Right renal pelvis (tissue), 4 donors: ENCODE measurements around the gene ENTR1. TPM values are rescaled to one million over a fixed set of nuclear protein-coding genes. Genes with fewer than 3 reads are reported as not detected.

ENCODE experiments used
- DNase-seq, 4 donors: peaks; one replicate each; pipeline ENCODE4 v3.0.0-alpha.2; 2013; ENCODE audit warnings: low read depth in 4 of 4, low spot score in 3 of 4, missing footprints in 1 of 4
- polyA plus RNA-seq, 4 donors: library from polyadenylated mRNA; unstranded; fragments of 120-200 nt; gene quantifications; one replicate each; pipeline ENCODE4 v1.2.1, GENCODE V29; 2013; ENCODE audit not compliant: insufficient read length in 4 of 4

Gene ENTR1
- polyA plus RNA-seq, 4 donors, result 43.2 to 52.0 (median 47.3) TPM

- peak; percentile 76 to 89 (median 83) for DNase-seq
Measured at GRCh38 chr9:136400038-136400834, 10.2 kb downstream of the ENTR1 start, which contains the start of gene SNAPC4. TSS of gene SNAPC4 (minus strand) at chr9:136400170. CDS start at chr9:136398428, 1,742 bp downstream.

DNA sequence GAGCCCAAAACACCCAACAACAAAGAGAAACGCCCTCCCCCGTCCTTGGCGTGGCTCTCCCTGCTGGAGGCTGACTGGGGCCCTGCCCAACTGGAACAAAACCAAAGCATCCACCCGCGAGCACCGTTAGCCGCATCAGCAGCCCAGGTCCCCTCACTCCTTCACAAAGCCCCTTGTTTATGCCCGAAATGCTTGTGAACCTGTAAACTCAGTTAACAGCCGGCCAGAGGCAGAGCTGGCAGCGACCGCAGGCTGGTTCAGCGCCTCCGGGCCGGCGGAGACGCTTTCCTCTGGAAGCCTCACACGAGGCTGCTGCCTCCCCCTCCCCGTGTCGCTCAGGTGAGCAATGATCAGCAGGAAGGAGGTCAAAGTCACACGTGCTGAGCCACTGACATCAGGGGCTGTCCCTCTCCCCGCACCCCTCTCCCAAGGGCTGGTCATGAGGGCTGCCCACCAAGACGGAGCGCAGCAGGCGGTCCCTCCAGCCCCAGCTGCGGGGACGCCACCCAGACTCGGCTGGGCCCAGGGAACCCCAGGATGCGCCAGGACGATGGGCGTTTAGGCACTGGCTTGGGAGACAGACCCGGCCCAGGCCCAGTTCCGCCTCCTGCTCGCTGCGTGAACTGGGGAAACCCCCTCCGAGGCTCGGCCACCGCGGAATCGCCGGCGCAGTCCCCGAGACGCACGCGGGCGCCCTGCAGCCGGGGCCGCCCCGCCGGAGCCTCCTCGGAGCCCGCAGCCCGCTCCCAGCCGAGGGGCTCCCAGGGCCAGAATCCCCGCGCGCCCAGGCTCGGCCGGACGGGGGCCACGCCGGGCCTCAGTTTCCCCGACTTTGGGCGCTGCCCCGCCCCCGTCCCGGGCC lies 11.0 kb downstream of the ENTR1 start:
- DNase-seq, result no peak

GRCh38 chr9:136398286-136398685 lies 12.1 kb downstream of the ENTR1 start:
- DNase-seq, result no peak

DNA sequence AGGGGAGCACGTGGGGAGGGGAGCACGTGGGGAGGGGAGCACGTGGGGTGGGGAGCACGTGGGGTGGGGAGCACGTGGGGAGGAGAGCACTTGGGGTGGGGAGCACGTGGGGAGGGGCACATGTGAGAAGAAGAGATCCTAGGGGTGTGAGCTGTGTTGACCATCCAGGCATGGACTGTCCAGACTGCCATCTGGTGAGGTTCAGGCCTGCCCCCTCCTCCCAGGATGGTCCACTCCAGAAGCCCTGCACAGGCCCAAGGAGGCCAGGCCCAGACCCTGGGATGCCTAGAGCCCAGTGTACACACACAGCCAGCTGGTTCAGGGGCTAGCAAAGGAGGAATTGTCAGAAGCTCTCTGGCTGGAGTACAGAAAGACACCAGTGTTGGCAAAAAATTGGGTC lies 12.8 kb downstream of the ENTR1 start:
- no peak for DNase-seq

DNA sequence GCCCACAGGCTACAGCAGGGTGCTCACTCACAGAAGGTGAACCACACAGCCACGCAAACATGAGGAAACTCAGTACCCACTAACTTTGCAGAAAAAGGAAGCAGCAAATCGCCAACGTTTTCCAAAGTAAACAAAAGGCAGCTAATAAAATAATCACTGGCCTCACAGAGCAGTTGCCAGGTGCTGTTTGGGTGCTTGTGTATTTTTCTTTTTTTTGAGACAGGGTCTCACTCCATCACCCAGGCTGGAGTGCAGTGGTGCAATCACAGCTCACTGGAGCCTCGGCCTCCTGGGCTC lies 14.2 kb downstream of the ENTR1 start:
- DNase-seq, result no peak

DNA sequence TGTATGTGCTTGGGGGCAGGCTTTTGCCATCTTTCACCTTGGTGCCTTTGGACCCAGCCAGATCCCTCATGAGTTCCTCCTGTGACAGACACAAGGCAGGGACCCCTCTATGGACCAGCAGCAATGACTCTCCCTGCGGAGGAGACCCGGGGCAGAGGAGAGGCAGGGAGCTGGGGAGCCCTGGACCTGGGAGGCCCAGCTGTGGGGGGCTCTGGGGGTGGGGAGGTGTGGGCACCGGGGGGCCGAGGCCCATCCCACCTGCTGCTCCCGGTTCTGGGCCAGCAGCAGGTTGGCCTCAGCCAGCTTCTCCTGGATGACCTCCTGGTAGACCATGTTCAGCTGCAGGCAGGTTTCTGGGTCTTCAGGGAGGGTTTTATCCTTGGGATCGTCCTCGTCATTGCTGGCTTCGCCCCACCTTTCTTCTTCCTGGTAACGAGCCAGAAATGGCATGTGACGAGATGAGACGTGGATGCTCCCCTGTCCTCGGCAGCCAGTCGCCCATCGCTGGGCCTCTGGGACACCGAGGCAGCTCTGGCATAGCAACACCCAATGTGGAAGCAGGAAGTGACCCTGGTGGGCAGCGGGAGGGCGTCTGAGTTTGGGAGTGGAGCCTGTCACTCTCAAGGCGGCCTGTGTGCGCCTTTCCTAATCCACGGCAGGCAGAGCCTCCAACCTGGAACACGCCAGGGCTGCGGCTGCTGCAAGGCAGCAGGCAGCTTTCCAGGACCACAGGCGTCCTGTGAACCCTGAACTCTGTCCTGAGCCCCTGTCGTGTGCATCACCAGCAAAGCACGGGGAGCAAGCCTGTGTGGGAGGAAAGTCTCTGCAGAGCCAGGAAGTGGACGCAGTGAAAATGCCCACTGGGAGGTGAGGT lies 14.8 kb downstream of the ENTR1 start:
- DNase-seq, result no peak

- DNase-seq, result no peak
Measured at GRCh38 chr9:136395020-136395340, 15.4 kb downstream of the ENTR1 start.

DNA sequence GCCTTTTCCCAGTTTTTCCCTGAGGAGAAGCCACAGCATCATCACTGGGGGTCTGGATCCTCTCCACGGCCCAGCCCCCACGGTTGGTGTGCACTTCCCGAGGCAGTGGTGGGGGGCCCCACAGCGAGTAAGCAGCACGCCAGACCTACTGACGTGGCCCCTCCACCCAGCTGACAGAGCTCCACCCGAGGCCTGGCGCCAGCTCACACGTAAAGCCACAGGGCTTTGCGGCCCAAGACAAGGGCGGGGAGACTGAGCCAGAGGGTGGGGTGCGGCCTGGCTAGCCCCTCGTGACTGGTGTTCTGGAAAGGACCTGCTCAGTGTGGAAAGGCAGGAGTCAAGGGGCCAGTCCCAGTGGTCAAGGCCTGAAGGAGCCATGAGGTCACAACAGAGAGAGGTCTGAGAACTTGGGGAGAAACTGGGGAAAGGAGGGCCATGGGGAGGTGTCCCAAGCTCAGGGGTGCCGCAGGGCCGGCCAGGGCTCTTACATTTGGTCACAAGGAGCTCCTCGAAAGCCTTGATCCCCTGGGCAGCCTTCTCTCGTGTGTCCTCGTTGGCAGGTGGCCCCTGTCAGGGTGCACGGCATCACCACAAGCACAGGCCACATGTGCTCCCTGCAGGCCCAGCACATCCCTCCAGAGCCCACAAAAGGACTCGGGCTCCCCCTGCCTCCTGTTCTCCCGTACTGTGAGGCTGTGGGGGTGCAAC lies 15.9 kb downstream of the ENTR1 start:
- no peak for DNase-seq

GRCh38 chr9:136393531-136393930 lies 16.9 kb downstream of the ENTR1 start:
- no peak for DNase-seq

DNA sequence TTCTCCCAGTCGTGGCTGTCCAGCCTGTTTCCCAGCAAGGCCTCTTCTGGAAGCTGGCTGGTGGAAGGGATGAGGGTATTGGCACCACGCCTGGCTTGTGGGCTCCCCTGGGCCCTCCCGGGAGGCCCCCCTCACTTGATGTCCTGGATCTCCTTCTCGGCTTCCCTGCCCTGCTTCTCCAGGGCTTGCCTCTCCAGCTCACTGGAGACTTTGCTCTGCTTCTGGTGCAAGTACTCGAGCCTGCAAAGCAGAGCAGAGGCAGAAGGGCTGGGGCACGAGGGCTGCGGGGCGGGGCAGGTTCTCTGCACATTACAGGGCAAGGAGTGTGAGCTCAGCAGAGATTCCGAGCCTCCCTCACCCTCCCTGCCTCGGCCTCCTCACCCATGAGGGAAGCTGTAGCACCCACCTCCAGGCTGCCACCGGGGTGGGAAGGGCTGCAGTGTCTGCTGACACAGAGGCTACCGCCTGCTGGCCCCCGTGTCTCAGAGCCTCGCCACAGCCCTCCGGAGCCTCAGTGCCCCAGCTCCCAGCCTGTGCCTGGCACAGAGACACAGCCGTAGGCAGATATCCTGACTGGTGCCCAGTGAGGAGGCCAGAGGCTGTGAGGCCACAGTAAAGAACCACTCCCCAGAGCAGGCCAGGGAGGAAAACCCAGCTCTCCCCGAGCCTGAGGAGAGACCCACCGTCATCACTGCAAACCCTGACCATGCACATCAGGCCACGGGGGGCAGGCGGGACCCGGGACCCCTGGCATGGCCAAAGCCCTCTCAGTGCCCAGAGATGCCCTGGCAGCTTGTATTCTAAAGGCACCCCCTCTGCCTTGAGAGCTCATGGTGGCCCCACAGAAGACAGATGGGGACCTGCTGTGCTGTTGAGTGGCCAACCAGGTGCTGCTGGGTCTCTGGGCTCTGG lies 17.6 kb downstream of the ENTR1 start:
- no peak for DNase-seq

DNA sequence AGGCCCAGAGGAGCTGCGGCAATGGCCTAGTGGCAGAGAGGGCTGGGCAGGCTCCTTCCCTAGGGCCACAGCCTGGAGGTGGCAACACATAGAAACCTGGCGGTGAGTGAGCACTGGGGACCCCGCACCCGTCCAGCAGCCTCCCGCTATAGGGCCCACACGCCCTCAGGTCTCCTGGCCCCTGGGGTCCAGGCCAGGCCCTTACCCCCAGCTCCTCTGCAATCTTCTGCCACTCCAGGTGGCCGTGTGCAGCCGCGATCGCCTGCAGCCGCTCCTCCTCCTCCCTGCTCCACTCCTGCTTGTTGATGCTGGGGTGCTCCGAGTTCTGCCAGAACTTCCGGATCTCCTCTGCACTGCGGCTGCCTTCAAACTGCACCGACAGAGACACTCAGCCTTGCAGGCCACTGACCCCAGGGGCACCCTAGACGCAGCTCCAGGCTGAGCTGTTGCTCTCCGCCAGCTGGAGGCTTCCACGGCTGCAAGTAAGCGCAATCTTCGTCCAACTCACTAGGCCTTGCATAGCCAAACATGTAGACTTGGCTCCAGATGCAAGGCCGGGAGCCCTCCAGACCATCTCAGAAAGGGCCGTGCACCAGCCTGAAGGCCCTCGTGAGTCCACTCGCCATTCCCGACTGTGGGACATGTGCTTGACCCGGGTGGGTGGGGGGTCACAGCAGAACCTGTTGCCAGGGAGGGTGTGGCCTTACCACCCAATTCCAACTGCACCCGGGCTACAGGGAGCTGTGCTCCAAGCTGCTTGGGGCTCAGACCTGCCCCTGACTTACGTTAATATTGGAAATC lies 18.5 kb downstream of the ENTR1 start:
- DNase-seq, result no peak

- DNase-seq, result no peak
Measured at GRCh38 chr9:136389396-136389795, 21.0 kb downstream of the ENTR1 start.

DNA sequence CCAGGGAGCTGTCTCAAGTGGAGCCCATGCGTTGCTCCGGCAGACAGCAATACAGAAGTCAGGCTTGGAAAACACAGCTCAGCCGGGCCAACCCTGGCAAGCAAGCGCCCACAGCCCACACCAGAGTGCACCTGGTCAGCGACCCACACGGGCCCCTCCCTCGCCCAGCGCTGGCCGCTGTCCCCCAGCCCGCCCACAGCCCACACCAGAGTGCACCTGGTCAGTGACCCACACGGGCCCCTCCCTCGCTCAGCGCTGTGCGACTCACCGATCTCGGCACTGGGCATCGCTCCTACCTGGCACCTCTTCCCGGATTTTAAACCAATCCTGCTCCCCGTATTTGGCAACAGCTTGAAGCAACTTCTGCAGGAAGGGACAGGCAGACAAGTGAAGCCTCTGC lies 23.2 kb downstream of the ENTR1 start:
- no peak for DNase-seq

DNA sequence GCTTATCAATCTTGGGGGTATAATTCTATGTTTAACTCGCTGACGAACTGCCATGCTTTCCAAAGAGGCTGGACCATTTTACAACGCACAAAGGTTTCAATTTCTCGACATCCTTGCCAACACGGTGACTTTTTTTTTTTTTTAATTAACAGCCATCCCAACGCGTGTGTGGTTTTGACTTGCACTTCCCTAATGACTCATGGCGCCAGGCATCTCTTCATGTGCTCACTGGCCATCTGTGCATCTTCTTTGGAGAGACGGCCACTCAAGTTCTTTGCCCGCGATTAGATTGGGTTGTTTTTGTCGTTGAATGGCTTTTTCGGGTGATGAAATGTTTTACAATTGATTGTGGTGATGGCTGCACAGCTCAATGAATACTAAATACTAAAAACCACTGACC lies 24.4 kb downstream of the ENTR1 start:
- DNase-seq, result no peak

DNA sequence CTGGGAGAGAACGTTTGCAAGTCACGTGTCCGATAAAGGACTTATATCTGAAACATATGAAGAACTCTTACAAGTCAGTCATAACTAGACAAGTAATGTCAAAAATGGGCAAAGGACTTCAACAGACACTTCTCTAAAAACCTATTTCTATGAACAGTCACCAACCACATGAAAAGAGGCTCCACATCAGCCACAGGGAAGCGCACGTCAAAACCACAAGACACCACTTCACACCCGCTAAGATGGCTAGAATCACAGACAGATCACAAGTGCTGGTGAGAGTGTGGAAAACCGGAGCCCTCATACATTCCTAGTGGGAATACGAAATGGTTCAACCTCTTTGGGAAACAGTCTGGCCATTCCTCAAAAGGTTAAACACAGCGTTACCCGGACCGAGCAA lies 25.4 kb downstream of the ENTR1 start:
- no peak for DNase-seq

DNA sequence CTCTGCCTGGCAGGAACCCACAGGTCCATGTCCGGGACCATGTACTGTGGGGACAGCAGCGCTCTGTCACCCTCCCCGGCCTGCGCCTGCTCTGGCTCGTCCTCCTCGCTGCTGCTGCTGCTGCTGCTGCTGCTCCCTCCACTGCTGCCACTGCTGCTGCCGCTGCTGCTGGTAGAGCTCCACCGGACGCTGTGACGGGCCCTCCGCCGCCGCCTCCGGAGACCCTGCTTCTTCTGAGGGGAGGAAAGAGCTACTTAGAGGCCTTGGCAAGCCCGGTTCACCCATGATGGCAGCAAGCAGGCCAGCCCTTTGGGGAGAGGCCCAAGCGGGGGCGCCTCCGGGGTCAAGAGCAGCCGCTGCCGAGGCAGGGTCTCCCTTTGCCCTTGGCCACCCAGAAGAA lies 27.0 kb downstream of the ENTR1 start:
- no peak for DNase-seq

GRCh38 chr9:136381966-136382513 lies 28.4 kb downstream of the ENTR1 start:
- no peak for DNase-seq

- DNase-seq, result no peak
Measured at GRCh38 chr9:136381311-136381710, 29.1 kb downstream of the ENTR1 start.
